Measurements from ENCODE around the gene KDM2A. TPM values are rescaled to one million over a fixed set of nuclear protein-coding genes. Genes with fewer than 3 reads are reported as not detected.
"Not testable (repeated sequence)": the region's sequence is repeated elsewhere in the genome, so short reads cannot be mapped to it uniquely, and the experiment has no call there.

The KDM2A gene
- total RNA-seq, 1 experiment from 2014 or later = 50.4 TPM

DNA sequence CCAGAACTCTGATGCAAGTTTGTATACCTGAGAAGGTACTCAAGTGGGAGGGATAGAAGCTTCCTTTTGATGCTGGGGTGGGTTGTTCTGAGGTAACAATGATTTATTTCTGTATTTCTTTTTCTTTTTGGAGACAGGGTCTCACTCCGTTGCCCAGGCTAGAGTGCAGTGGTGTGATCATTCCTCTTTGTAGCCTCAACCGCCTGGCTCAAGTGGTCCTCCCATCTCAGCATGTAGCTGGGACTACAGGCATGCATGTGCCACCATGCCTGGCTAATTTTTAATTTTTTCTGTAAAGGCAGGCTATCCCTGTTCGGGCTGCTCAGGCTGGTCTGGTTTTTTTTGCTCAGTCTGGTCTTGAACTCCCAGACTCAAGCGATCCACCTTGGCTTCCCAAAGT is 7.9 kb downstream of the KDM2A start:
- TF ChIP-seq CBX3 (IDR thresholded peaks at IDR 0.05; ENCODE audit: low read depth) (no peak), ELF1 (IDR thresholded peaks at IDR 0.05; ENCODE audit: borderline replicate concordance, low read depth) (no peak), SRF (IDR thresholded peaks at IDR 0.05; ENCODE audit: low read depth) (no peak), SP1 (IDR thresholded peaks at IDR 0.05; ENCODE audit: low read depth) (no peak)
- TF ChIP-seq, protein P1, sequence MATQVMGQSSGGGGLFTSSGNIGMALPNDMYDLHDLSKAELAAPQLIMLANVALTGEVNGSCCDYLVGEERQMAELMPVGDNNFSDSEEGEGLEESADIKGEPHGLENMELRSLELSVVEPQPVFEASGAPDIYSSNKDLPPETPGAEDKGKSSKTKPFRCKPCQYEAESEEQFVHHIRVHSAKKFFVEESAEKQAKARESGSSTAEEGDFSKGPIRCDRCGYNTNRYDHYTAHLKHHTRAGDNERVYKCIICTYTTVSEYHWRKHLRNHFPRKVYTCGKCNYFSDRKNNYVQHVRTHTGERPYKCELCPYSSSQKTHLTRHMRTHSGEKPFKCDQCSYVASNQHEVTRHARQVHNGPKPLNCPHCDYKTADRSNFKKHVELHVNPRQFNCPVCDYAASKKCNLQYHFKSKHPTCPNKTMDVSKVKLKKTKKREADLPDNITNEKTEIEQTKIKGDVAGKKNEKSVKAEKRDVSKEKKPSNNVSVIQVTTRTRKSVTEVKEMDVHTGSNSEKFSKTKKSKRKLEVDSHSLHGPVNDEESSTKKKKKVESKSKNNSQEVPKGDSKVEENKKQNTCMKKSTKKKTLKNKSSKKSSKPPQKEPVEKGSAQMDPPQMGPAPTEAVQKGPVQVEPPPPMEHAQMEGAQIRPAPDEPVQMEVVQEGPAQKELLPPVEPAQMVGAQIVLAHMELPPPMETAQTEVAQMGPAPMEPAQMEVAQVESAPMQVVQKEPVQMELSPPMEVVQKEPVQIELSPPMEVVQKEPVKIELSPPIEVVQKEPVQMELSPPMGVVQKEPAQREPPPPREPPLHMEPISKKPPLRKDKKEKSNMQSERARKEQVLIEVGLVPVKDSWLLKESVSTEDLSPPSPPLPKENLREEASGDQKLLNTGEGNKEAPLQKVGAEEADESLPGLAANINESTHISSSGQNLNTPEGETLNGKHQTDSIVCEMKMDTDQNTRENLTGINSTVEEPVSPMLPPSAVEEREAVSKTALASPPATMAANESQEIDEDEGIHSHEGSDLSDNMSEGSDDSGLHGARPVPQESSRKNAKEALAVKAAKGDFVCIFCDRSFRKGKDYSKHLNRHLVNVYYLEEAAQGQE (IDR thresholded peaks at IDR 0.05; ENCODE audit: low read depth) = no peak
- no peak overlapping the region for H3K27ac ChIP-seq (ENCODE audit: low read depth, low read length)
- H3K4me3 ChIP-seq (replicated peaks in 1 of 2; ENCODE audit: low read depth in 1 of 2, low read length in 2 of 2) = no peak overlapping the region
- RAD21 ChIA-PET (ENCODE audit: low non-redundant PET in 1 of 2, low total read pairs in 2 of 2, uncharacterized antibody in 2 of 2, unreplicated experiment in 2 of 2) = no interaction called here
- DNase-seq (ENCODE audit: low read depth, low spot score) (no peak), ATAC-seq (no peak)
- no peaks in the 10 kb centered on the region for H3K9me2 ChIP-seq (ENCODE audit: insufficient read depth)
- POLR2A ChIA-PET = no interaction called here
- H3K4me2 ChIP-seq (ENCODE audit: low read length) = no peak overlapping the region
- H3K4me1 ChIP-seq (ENCODE audit: control insufficient read depth in 1 of 2, insufficient read depth in 2 of 2, low read length in 2 of 2) = no peaks in the 10 kb centered on the region; a peak in 2 of 4 replicates
- no peak overlapping the region for H3K9ac ChIP-seq (ENCODE audit: low read length)
- H4K20me1 ChIP-seq (ENCODE audit: insufficient read depth) = 0 out of 2 replicates have a peak, but pooled peaks cover 4% of the 10 kb centered on the region
- intact Hi-C loops (cut with micrococcal nuclease) = loop anchor here (5.0 kb wide), 1 partner anchor 35 kb away; no protein-coding TSS in a partner anchor
- no peaks in the 10 kb centered on the region for H3K27me3 ChIP-seq (ENCODE audit: insufficient read depth, low read length)
- H3K9me3 ChIP-seq (ENCODE audit: control insufficient read depth in 1 of 2, insufficient read depth in 1 of 2, low read depth in 1 of 2, low read length in 2 of 2) = no peaks in the 10 kb centered on the region
- peaks cover 4 to 12% of the 10 kb centered on the region in 2 experiments; a peak in 2 of 4 replicates for H3K36me3 ChIP-seq (ENCODE audit: control insufficient read depth in 1 of 2, insufficient read depth in 2 of 2, low read length in 2 of 2)
- no TSS peak for BruUV-seq (replicated peaks)
- no peak overlapping the region for H2AFZ ChIP-seq (ENCODE audit: low read depth, low read length, poor library complexity, severe bottlenecking)
- H3K79me2 ChIP-seq (ENCODE audit: insufficient read depth, low read length) = peaks cover 87% of the 10 kb centered on the region
- CTCF ChIA-PET = no interaction called here

DNA sequence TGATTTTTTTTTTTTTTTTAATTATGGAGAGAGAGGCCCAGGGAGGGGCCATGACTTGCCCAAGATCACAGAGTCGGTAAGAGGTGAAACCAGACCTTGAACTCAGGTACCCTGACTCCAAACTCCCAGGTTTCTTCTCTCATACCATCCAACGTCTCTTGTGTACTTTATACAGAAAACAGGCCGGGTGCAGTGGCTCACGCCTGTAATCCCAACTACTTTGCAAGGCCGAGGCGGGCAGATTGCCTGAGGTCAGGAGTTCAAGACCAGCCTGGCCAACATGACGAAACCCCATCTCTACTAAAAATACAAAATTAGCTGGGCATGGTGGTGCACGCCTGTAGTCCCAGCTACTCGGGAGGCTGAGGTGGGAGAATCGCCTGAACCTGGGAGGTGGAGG is 11.8 kb downstream of the KDM2A start:
- H3K4me3 ChIP-seq (replicated peaks in 1 of 2; ENCODE audit: low read depth in 1 of 2, low read length in 2 of 2); H4K20me1 ChIP-seq (ENCODE audit: insufficient read depth); H3K9me2 ChIP-seq (ENCODE audit: insufficient read depth); H3K9me3 ChIP-seq (ENCODE audit: control insufficient read depth in 1 of 2, insufficient read depth in 1 of 2, low read depth in 1 of 2, low read length in 2 of 2); H3K4me2 ChIP-seq (ENCODE audit: low read length); H3K27me3 ChIP-seq (ENCODE audit: insufficient read depth, low read length); CTCF ChIA-PET; intact Hi-C loops (cut with micrococcal nuclease); DNase-seq (ENCODE audit: low read depth, low spot score); H2AFZ ChIP-seq (ENCODE audit: low read depth, low read length, poor library complexity, severe bottlenecking); H3K4me1 ChIP-seq (ENCODE audit: control insufficient read depth in 1 of 2, insufficient read depth in 2 of 2, low read length in 2 of 2); H3K9ac ChIP-seq (ENCODE audit: low read length); POLR2A ChIA-PET; ATAC-seq; BruUV-seq (replicated peaks); H3K27ac ChIP-seq (ENCODE audit: low read depth, low read length); RAD21 ChIA-PET (ENCODE audit: low non-redundant PET in 1 of 2, low total read pairs in 2 of 2, uncharacterized antibody in 2 of 2, unreplicated experiment in 2 of 2): not testable (repeated sequence)
- H3K36me3 ChIP-seq (ENCODE audit: control insufficient read depth in 1 of 2, insufficient read depth in 2 of 2, low read length in 2 of 2) = peaks cover 0 to 12% of the 10 kb centered on the region in 2 experiments; a peak in 2 of 4 replicates
- peaks cover 76% of the 10 kb centered on the region for H3K79me2 ChIP-seq (ENCODE audit: insufficient read depth, low read length)

All from HCT116 (cell line).